Activated B cell treated with CpG ODN at 0.5 μM for 24 hours (primary cell): ENCODE results near the gene KCNF1. TPM values are rescaled to one million over a fixed set of nuclear protein-coding genes. Genes with fewer than 3 reads are reported as not detected.

ENCODE experiments used
- ATAC-seq: fragments of 200-7000 bp; cut with Tn5 transposase; one replicate; pipeline ENCODE4 v1.10.0; 2021; ENCODE audit warnings: low read depth, mild to moderate bottlenecking, moderate library complexity
- CTCF ChIA-PET: fragments of 350-600 bp; sonication (Branson Sonifier 250); formaldehyde crosslinking; loops from one replicate; lab custom pipeline; 2021; ENCODE audit warnings: antibody characterized with exemption; lab: Charles Lee
- POLR2A ChIA-PET: fragments of 350-600 bp; sonication (Branson Sonifier 250); formaldehyde crosslinking; loops from one replicate; lab custom pipeline; 2021; ENCODE audit warnings: antibody characterized with exemption; lab: Charles Lee
- DNase-seq: peaks from one replicate; pipeline ENCODE4 v3.0.0; 2022
- H3K27ac Mint-ChIP-seq: one replicate; pipeline ENCODE4 v1.8.0; 2020; ENCODE audit warnings: mixed read lengths
- H3K27me3 Mint-ChIP-seq: one replicate; pipeline ENCODE4 v1.8.0; 2021; ENCODE audit warnings: mixed read lengths
- H3K36me3 Mint-ChIP-seq: one replicate; pipeline ENCODE4 v1.8.0; 2021; ENCODE audit warnings: low read depth, mixed read lengths
- H3K4me1 Mint-ChIP-seq: one replicate; pipeline ENCODE4 v1.8.0; 2021; ENCODE audit warnings: mixed read lengths
- H3K4me3 Mint-ChIP-seq: one replicate; pipeline ENCODE4 v1.8.0; 2020; ENCODE audit warnings: mild to moderate bottlenecking, mixed read lengths
- H3K9me3 Mint-ChIP-seq: one replicate; pipeline ENCODE4 v1.8.0; 2020; ENCODE audit warnings: mixed read lengths
- CTCF ChIP-seq: fragments of 200-600 bp; IDR thresholded peaks from one replicate; pipeline ENCODE4 v1.8.0; 2022; ENCODE audit warnings: antibody characterized with exemption, mild to moderate bottlenecking
- intact Hi-C: fragments of 100-400 bp; cut with micrococcal nuclease; formaldehyde crosslinking; loops from one replicate; pipeline ENCODE4 v1.15.1; 2024
- total RNA-seq: library from RNA; stranded (reverse); gene quantifications from 2 replicates; pipeline ENCODE4 v1.2.3, GENCODE V29; 2022

The KCNF1 gene
- total RNA-seq, 1 donor from 2014 or later: not detected

DNA sequence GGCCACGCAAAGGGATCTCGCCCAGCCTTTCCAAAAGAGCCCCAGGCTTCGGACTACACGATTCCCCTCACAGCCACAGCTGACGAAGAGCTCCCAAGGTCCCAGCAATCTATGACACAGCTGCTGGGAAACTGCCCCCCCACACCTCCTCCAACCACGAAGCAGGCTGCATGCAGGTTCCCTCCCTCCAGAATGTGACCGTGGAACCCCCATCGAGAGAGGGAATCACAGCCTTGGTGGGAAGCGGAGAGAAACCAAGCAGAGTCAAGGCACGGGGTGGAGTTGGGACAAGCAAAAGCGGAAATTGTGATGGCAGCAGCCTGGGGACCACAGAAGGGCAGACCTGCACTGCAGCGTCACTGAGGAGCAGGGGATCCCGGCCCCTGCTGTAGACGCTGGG is 50.3 kb downstream of the KCNF1 start:
- intact Hi-C loops: no loop called here
- ATAC-seq (no peak), DNase-seq (no peak)
- CTCF ChIA-PET: no interaction called here
- H3K9me3 Mint-ChIP-seq: no peaks in the 10 kb centered on the region
- H3K27me3 Mint-ChIP-seq: peaks cover 15% of the 10 kb centered on the region
- POLR2A ChIA-PET: no interaction called here
- H3K36me3 Mint-ChIP-seq: no peaks in the 10 kb centered on the region
- no peak for TF ChIP-seq CTCF
- no peaks in the 10 kb centered on the region for H3K4me1 Mint-ChIP-seq
- no peak overlapping the region for H3K27ac Mint-ChIP-seq
- no peak overlapping the region for H3K4me3 Mint-ChIP-seq

- Mint-ChIP-seq H3K27ac (no peak overlapping the region), H3K9me3 (no peaks in the 10 kb centered on the region), H3K27me3 (peaks cover 13% of the 10 kb centered on the region), H3K4me1 (no peaks in the 10 kb centered on the region), H3K4me3 (no peak overlapping the region), H3K36me3 (no peaks in the 10 kb centered on the region)
- ChIA-PET POLR2A (no interaction called here), CTCF (no interaction called here)
- DNase-seq: no peak
- intact Hi-C loops: no loop called here
- TF ChIP-seq CTCF: no peak
- no peak for ATAC-seq
These were observed 51.4 kb downstream of the KCNF1 start for GRCh38 chr2:10963155-10963554.

Other genes with a start within 250 kb of the KCNF1 start
- 26.8 and 33.2 TPM in 2 replicates for gene NOL10, start 222.0 kb upstream of the KCNF1 start, total RNA-seq
- gene ATP6V1C2, start 190.3 kb upstream of the KCNF1 start, total RNA-seq: 3.3 and 3.5 TPM in 2 replicates
- gene PDIA6, start 99.1 kb upstream of the KCNF1 start, total RNA-seq: 109 and 119 TPM in 2 replicates
- gene SLC66A3, start 243.5 kb downstream of the KCNF1 start, total RNA-seq: 14.3 and 15.2 TPM in 2 replicates